Measurements from ENCODE around the gene RPS6KL1. TPM values are rescaled to one million over a fixed set of nuclear protein-coding genes. Genes with fewer than 3 reads are reported as not detected.

Gene RPS6KL1
- polyA plus RNA-seq, 1 donor from 2014 or later, result 147 TPM

DNA sequence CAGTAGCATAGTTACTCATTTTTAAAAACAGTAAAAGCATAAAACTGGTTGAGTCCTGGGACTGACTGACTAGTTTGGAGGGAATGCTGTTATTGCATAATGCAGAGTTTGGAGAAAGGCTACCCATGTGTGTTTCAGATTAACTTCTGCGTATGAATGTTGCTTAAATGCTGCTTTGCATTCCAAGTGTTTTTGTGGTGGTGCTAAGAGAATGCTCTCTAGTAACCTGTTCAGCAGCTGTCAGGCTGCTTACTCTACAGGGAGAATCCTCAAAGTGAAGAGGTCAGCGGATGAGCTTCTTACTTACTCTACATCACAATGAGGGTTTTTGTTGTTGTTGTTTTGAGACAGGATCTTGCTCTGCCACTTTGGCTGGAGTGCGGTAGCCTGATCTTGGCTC is 37.1 kb downstream of the RPS6KL1 start:
- H3K9me3 ChIP-seq (ENCODE audit: low read length), result no peaks in the 10 kb centered on the region
- H4K20me1 ChIP-seq (ENCODE audit: insufficient read depth), result no peaks in the 10 kb centered on the region
- no peaks in the 10 kb centered on the region for H3K9me2 ChIP-seq (ENCODE audit: insufficient read depth, low read length)
- H3K27ac ChIP-seq (ENCODE audit: low read length), result no peak overlapping the region
- no peaks in the 10 kb centered on the region for H3K27me3 ChIP-seq (ENCODE audit: insufficient read depth, low read depth, low read length)
- H3K79me2 ChIP-seq (replicated peaks; ENCODE audit: insufficient read depth, low read length), result peaks cover 63% of the 10 kb centered on the region
- H3K36me3 ChIP-seq (ENCODE audit: insufficient read depth, low read length), result no peaks in the 10 kb centered on the region
- TF ChIP-seq POLR2AphosphoS5 (IDR thresholded peaks at IDR 0.05) (no peak), RAD21 (conservative IDR thresholded peaks at IDR 0.05) (no peak), TAF1 (IDR thresholded peaks at IDR 0.05; ENCODE audit: low read depth) (no peak), EZH2 (IDR thresholded peaks at IDR 0.05; ENCODE audit: borderline replicate concordance, insufficient read depth, low read length, poor library complexity, severe bottlenecking) (no peak), EP300 (conservative IDR thresholded peaks at IDR 0.05; ENCODE audit: poor library complexity, severe bottlenecking) (no peak), SMC3 (conservative IDR thresholded peaks at IDR 0.05; ENCODE audit: poor library complexity) (no peak), MXI1 (conservative IDR thresholded peaks at IDR 0.05; ENCODE audit: poor library complexity, severe bottlenecking) (no peak)
- TF ChIP-seq, protein P1, sequence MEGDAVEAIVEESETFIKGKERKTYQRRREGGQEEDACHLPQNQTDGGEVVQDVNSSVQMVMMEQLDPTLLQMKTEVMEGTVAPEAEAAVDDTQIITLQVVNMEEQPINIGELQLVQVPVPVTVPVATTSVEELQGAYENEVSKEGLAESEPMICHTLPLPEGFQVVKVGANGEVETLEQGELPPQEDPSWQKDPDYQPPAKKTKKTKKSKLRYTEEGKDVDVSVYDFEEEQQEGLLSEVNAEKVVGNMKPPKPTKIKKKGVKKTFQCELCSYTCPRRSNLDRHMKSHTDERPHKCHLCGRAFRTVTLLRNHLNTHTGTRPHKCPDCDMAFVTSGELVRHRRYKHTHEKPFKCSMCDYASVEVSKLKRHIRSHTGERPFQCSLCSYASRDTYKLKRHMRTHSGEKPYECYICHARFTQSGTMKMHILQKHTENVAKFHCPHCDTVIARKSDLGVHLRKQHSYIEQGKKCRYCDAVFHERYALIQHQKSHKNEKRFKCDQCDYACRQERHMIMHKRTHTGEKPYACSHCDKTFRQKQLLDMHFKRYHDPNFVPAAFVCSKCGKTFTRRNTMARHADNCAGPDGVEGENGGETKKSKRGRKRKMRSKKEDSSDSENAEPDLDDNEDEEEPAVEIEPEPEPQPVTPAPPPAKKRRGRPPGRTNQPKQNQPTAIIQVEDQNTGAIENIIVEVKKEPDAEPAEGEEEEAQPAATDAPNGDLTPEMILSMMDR (IDR thresholded peaks at IDR 0.05; ENCODE audit: poor library complexity, severe bottlenecking), result no peak
- TF ChIP-seq, protein P2, sequence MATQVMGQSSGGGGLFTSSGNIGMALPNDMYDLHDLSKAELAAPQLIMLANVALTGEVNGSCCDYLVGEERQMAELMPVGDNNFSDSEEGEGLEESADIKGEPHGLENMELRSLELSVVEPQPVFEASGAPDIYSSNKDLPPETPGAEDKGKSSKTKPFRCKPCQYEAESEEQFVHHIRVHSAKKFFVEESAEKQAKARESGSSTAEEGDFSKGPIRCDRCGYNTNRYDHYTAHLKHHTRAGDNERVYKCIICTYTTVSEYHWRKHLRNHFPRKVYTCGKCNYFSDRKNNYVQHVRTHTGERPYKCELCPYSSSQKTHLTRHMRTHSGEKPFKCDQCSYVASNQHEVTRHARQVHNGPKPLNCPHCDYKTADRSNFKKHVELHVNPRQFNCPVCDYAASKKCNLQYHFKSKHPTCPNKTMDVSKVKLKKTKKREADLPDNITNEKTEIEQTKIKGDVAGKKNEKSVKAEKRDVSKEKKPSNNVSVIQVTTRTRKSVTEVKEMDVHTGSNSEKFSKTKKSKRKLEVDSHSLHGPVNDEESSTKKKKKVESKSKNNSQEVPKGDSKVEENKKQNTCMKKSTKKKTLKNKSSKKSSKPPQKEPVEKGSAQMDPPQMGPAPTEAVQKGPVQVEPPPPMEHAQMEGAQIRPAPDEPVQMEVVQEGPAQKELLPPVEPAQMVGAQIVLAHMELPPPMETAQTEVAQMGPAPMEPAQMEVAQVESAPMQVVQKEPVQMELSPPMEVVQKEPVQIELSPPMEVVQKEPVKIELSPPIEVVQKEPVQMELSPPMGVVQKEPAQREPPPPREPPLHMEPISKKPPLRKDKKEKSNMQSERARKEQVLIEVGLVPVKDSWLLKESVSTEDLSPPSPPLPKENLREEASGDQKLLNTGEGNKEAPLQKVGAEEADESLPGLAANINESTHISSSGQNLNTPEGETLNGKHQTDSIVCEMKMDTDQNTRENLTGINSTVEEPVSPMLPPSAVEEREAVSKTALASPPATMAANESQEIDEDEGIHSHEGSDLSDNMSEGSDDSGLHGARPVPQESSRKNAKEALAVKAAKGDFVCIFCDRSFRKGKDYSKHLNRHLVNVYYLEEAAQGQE (IDR thresholded peaks at IDR 0.05; ENCODE audit: borderline replicate concordance), result no peak
- H3F3A ChIP-seq (ENCODE audit: insufficient read depth, low read length, poor library complexity, severe bottlenecking), result no peaks in the 10 kb centered on the region
- H2AFZ ChIP-seq (ENCODE audit: low read depth, low read length), result no peak overlapping the region
- no peak overlapping the region for H3K4me3 ChIP-seq (ENCODE audit: low read length)
- no peak overlapping the region for H3K9ac ChIP-seq (ENCODE audit: low read length)
- no peak overlapping the region for H3K4me2 ChIP-seq (ENCODE audit: low read length)

DNA sequence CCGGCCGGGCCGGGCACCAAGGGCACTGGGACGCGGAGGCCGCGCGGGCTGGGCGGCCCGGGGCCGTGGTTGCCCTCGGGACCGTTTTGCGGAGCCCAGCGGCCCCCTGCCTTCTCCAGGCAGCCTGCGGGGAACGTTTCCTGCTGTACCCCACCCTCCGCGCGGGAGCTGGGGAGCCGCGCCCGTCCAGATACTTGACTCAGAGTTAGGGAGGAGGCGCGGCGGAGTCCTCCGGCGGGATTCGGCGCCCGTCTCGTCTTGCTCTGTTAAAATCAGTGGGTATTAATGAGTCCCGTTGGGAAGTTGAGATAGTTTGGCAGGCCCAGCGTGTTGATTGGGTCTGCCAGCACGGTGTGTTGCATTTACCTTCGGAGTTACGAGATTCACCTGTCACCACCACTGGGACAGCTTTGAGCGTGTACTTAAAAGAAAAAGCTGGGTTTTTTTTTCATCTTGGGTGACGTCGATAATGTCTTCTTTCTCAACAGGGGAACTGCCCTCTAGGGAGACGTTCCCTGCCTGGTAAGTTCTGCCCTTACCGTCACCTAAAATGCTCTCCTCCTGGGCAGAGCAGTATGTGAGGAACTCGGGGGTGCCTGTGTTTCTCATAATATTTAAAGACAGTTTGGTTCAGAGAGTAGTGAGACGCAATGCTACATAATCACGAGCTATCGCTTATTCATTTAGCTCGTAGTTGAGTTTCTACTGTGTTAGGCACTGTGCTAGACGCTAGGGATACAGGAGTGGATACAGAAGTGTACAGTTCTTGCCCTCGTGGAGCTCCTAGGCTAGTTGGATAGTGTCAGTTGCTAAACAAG is 40.7 kb downstream of the RPS6KL1 start:
- H2AFZ ChIP-seq (ENCODE audit: low read depth, low read length), result peak overlapping the region; percentile 99

More for the DNA sequence above, 40.7 kb downstream of the RPS6KL1 start:
- H3K27ac ChIP-seq (ENCODE audit: low read length), result peak overlapping the region; percentile 76
- no peaks in the 10 kb centered on the region for H3F3A ChIP-seq (ENCODE audit: insufficient read depth, low read length, poor library complexity, severe bottlenecking)
- TF ChIP-seq, protein P2 (IDR thresholded peaks at IDR 0.05; ENCODE audit: borderline replicate concordance), result no peak
- TF ChIP-seq POLR2AphosphoS5 (IDR thresholded peaks at IDR 0.05) (no peak), EZH2 (IDR thresholded peaks at IDR 0.05; ENCODE audit: borderline replicate concordance, insufficient read depth, low read length, poor library complexity, severe bottlenecking) (no peak), EP300 (conservative IDR thresholded peaks at IDR 0.05; ENCODE audit: poor library complexity, severe bottlenecking) (no peak), MXI1 (conservative IDR thresholded peaks at IDR 0.05; ENCODE audit: poor library complexity, severe bottlenecking) (peak; percentile 51)
- peak overlapping the region; percentile 93 for H3K4me2 ChIP-seq (ENCODE audit: low read length)
- peak overlapping the region; percentile 87 for H3K9ac ChIP-seq (ENCODE audit: low read length)
- peak overlapping the region; percentile 91 for H3K4me3 ChIP-seq (ENCODE audit: low read length)
- H3K36me3 ChIP-seq (ENCODE audit: insufficient read depth, low read length), result no peaks in the 10 kb centered on the region
- no peaks in the 10 kb centered on the region for H3K27me3 ChIP-seq (ENCODE audit: insufficient read depth, low read depth, low read length)
- no peaks in the 10 kb centered on the region for H3K9me2 ChIP-seq (ENCODE audit: insufficient read depth, low read length)
- no peaks in the 10 kb centered on the region for H3K9me3 ChIP-seq (ENCODE audit: low read length)
- peaks cover 53% of the 10 kb centered on the region for H3K79me2 ChIP-seq (replicated peaks; ENCODE audit: insufficient read depth, low read length)
- H4K20me1 ChIP-seq (ENCODE audit: insufficient read depth), result no peaks in the 10 kb centered on the region
